Testis (tissue), 2 donors: ENCODE data around the gene VSIG10.

ENCODE experiments used
- POLR2A ChIP-seq: fragments of 450-650 bp; IDR thresholded peaks from one replicate; pipeline ENCODE4 v1.6.1; 2017; ENCODE audit warnings: antibody characterized with exemption, mild to moderate bottlenecking, moderate library complexity
- TF ChIP-seq, protein P1 (sequence below), 3 experiments: fragments of 450-650 bp in 2 of 3; fragments of 200-600 bp in 1 of 3; sonication (generic) in 1 of 3; IDR thresholded peaks; one replicate each; pipeline ENCODE4 v1.5.1; 2016 to 2019; ENCODE audit warnings: antibody characterized with exemption in 3 of 3, mild to moderate bottlenecking in 2 of 3, moderate library complexity in 1 of 3

DNA sequence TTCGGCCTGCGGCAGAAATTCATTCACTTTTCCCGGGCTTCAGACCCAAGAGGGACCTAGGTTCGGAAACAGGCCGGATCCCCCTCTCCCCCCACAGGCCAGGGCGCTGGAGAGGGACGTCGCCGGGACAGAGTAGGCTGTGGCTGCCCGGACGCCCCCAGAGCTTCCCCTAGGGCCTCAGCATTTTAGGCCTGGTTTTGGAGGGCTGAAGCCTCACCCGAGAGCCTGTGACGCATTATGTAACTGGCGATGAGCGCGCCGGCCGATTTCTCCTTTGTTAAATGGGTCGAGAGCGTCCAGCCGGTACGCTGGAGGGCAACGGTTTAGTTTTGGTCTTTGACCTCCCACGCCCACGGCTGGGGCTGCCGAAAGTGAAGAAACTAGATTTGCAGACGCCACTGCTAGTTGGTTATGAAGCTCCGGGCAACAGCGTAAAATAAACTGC lies 32.8 kb upstream of the VSIG10 start:
- TF ChIP-seq, protein P1, sequence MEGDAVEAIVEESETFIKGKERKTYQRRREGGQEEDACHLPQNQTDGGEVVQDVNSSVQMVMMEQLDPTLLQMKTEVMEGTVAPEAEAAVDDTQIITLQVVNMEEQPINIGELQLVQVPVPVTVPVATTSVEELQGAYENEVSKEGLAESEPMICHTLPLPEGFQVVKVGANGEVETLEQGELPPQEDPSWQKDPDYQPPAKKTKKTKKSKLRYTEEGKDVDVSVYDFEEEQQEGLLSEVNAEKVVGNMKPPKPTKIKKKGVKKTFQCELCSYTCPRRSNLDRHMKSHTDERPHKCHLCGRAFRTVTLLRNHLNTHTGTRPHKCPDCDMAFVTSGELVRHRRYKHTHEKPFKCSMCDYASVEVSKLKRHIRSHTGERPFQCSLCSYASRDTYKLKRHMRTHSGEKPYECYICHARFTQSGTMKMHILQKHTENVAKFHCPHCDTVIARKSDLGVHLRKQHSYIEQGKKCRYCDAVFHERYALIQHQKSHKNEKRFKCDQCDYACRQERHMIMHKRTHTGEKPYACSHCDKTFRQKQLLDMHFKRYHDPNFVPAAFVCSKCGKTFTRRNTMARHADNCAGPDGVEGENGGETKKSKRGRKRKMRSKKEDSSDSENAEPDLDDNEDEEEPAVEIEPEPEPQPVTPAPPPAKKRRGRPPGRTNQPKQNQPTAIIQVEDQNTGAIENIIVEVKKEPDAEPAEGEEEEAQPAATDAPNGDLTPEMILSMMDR (IDR thresholded peaks at IDR 0.05): no peak
- no peak for TF ChIP-seq POLR2A
